ENCODE measurements around the gene URGCP. TPM values are rescaled to one million over a fixed set of nuclear protein-coding genes. Genes with fewer than 3 reads are reported as not detected.
"Not testable (repeated sequence)": the region's sequence is repeated elsewhere in the genome, so short reads cannot be mapped to it uniquely, and the experiment has no call there.

URGCP gene
- total and polyA plus RNA-seq, 9 donors, result 16.1 to 23.6 (median 20.7) TPM

DNA sequence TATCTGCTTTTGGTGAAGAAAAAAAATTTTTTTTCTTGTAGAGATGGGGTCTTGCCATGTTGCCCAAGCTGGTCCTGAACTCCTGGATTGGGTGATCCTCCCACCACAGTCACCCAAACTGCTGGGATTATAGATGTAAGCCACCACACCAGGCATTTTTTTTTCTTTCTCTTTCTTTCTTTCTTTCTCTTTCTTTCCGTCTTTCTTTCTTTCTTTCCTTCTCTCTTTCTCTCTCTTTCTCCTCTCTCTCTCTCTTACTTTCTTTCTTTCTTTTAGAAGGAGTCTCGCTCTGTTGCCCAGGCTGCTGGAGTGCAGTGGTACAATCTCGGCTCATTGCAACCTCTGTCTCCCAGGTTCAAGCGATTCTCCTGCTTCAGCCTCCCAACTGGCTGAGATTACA, 16.3 kb upstream of the URGCP start:
- H3K9me3 ChIP-seq (replicated peaks; ENCODE audit: control insufficient read depth, low read depth, low read length), result no peaks in the 10 kb centered on the region
- no CpG with 5 or more reads among the region's 4 CpGs for WGBS (ENCODE audit: insufficient coverage)
- H3K4me1 ChIP-seq (ENCODE audit: control insufficient read depth, insufficient read depth, low read length), result peaks cover 5% of the 10 kb centered on the region
- DNase-seq, result no peak
- peaks cover 3% of the 10 kb centered on the region for H3K36me3 ChIP-seq (ENCODE audit: control insufficient read depth, insufficient read depth, low read length)
- H3K27ac ChIP-seq (ENCODE audit: low read length), result no peak overlapping the region
- no peak overlapping the region for H3K4me3 ChIP-seq (ENCODE audit: low read length)
- H3K27me3 ChIP-seq (ENCODE audit: control insufficient read depth, insufficient read depth, low read length), result no peaks in the 10 kb centered on the region

DNA sequence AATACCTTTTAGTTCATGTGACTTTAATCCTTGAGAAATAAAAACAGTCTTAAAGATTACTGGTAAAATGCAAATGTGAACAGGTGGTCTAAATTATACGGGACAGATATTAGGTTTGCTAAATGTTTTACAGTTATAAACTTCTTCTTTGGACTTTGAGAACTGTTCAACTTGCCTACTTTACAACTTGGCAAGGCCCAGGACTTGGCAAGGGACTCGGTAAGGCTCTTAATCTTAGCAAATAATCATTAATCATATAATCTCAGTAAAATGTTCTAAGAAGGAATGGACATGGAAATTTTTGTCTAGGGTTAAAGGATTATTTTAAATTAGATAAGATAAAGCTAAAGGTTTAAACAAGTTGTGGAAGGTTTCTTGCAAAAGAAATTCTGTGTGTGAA, 15.0 kb upstream of the URGCP start:
- WGBS (ENCODE audit: insufficient coverage), result no CpG with 5 or more reads among the region's 2 CpGs
- no peaks in the 10 kb centered on the region for H3K9me3 ChIP-seq (replicated peaks; ENCODE audit: control insufficient read depth, low read depth, low read length)
- no peak for DNase-seq

DNA sequence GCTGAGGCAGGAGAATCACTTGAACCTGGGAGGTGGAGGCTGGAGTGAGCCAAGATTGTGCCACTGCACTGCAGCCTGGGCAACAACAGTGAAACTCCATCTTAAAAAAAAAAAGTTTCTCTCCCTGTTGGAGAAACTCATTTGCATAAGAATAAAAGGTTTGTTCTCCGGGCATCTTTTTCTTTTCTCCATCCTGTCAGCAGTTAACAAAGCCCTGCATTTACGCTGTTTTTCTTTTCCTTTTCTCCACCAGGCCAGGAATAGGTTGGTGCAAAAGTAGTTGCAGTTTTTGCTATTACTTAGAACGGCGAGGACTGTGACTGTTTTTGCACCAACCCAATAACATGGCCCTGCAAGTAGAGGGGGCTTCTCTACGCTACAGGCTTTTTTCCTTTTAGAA, 9.5 kb upstream of the URGCP start:
- H3K27ac ChIP-seq (ENCODE audit: low read length), result no peak overlapping the region
- H3K4me1 ChIP-seq (ENCODE audit: control insufficient read depth, insufficient read depth, low read length), result peaks cover 3% of the 10 kb centered on the region
- no peaks in the 10 kb centered on the region for H3K9me3 ChIP-seq (replicated peaks; ENCODE audit: control insufficient read depth, low read depth, low read length)
- peaks cover 3% of the 10 kb centered on the region for H3K36me3 ChIP-seq (ENCODE audit: control insufficient read depth, insufficient read depth, low read length)
- no CpG with 5 or more reads among the region's 5 CpGs for WGBS (ENCODE audit: insufficient coverage)
- no peaks in the 10 kb centered on the region for H3K27me3 ChIP-seq (ENCODE audit: control insufficient read depth, insufficient read depth, low read length)
- no peak for DNase-seq
- no peak overlapping the region for H3K4me3 ChIP-seq (ENCODE audit: low read length)

More for the DNA sequence above, 15.0 kb upstream of the URGCP start:
- peaks cover 2% of the 10 kb centered on the region for H3K4me1 ChIP-seq (ENCODE audit: control insufficient read depth, insufficient read depth, low read length)
- H3K27me3 ChIP-seq (ENCODE audit: control insufficient read depth, insufficient read depth, low read length), result no peaks in the 10 kb centered on the region
- H3K4me3 ChIP-seq (ENCODE audit: low read length), result no peak overlapping the region
- no peak overlapping the region for H3K27ac ChIP-seq (ENCODE audit: low read length)
- H3K36me3 ChIP-seq (ENCODE audit: control insufficient read depth, insufficient read depth, low read length), result peaks cover 3% of the 10 kb centered on the region

DNA sequence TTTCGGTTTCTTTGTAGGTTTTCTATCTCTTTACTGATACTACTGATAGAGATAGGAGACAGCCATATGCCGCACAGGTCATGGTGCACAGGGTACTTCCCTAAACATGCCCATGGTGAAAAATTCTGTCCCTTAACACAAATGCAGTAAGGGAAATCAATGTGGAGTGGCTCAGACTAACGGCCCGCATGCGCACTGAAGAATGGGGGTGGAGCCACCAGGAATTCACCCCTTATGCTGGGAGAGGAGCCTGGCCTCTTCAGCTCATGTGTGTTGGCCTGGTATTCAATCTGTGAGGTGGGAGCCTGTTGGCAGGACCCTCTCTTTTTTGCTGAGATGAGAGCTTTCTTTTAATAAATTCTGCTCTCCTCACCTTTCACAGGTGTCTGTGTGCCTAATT, 8.4 kb upstream of the URGCP start:
- DNase-seq, result no peak
- Histone ChIP-seq H3K27me3 (ENCODE audit: control insufficient read depth, insufficient read depth, low read length) (no peaks in the 10 kb centered on the region), H3K4me3 (ENCODE audit: low read length) (no peak overlapping the region), H3K4me1 (ENCODE audit: control insufficient read depth, insufficient read depth, low read length) (peaks cover 3% of the 10 kb centered on the region), H3K9me3 (replicated peaks; ENCODE audit: control insufficient read depth, low read depth, low read length) (no peaks in the 10 kb centered on the region), H3K27ac (ENCODE audit: low read length) (no peak overlapping the region), H3K36me3 (ENCODE audit: control insufficient read depth, insufficient read depth, low read length) (peaks cover 3% of the 10 kb centered on the region)
- WGBS (ENCODE audit: insufficient coverage), result 100% methylated on average over 1 of the region's 5 CpGs

DNA sequence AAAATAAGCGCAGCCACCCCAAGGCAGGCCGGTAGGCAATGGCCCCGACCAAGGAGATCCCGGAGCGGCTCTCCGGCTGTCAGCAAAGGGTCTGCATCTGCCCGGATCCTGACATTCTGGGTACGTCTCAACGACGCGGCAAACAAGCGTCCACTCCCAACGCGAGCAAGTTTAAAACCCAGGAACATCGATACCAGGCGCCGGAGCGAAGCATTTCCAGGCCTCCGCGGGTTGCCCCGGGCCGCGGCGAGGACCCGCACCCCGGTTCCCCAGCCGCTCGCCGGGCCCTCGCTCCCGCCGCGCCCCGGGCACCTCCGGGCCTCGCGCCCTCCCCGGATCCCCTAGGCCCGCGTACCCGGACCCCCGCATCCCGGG, 453 bp downstream of the URGCP start:
- H3K4me3 ChIP-seq (ENCODE audit: low read length), result peak overlapping the region; percentile 69
- H3K9me3 ChIP-seq (replicated peaks; ENCODE audit: control insufficient read depth, low read depth, low read length), result no peaks in the 10 kb centered on the region
- peak overlapping the region; percentile 91 for H3K27ac ChIP-seq (ENCODE audit: low read length)
- under 1% methylated on average over 37 of the region's 43 CpGs for WGBS (ENCODE audit: insufficient coverage)
- H3K27me3 ChIP-seq (ENCODE audit: control insufficient read depth, insufficient read depth, low read length), result no peaks in the 10 kb centered on the region
- DNase-seq, result peak; percentile 62
- H3K4me1 ChIP-seq (ENCODE audit: control insufficient read depth, insufficient read depth, low read length), result peaks cover 11% of the 10 kb centered on the region
- H3K36me3 ChIP-seq (ENCODE audit: control insufficient read depth, insufficient read depth, low read length), result peaks cover 4% of the 10 kb centered on the region

DNA sequence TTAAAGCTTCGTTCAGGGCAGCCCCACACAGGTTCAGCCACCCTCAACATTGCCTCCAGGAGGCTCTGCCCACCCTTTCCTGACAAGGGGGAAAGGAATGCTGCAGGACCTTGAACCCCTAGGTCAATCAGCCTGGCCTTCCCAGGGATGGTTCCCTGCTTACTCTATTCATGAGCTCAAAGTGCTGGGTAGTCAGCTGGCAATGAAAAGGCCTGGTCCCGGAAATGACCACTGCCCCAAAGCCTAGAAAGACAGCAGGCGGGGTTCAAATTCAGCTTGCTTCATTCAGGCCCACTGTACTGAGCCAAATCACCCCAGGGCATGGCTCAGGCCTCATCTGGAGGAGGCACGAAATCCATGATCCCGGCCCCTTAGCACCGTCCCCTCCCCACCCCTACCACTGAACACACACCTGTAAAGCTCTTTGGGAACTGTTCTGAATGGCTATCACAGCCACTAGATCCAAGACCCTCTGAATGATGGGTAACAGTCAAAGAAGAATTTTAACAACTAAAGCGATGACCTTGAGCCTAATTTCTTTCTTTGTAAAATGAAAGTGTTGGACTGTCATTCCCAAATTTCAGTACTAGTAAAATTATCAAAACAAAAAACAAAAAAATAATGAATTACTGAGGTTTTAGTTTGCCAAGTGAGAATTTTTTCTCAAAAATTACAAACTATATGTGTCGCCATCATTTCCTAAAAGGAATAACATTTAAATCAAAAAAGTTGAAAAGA, 1.0 kb downstream of the URGCP start:
- Histone ChIP-seq H3K4me1 (ENCODE audit: control insufficient read depth, insufficient read depth, low read length) (peaks cover 11% of the 10 kb centered on the region), H3K36me3 (ENCODE audit: control insufficient read depth, insufficient read depth, low read length) (peaks cover 4% of the 10 kb centered on the region), H3K4me3 (ENCODE audit: low read length) (peak overlapping the region; percentile 69), H3K9me3 (replicated peaks; ENCODE audit: control insufficient read depth, low read depth, low read length) (no peaks in the 10 kb centered on the region), H3K27me3 (ENCODE audit: control insufficient read depth, insufficient read depth, low read length) (no peaks in the 10 kb centered on the region), H3K27ac (ENCODE audit: low read length) (peak overlapping the region; percentile 91)
- WGBS (ENCODE audit: insufficient coverage), result 60% methylated on average over 1 of the region's 8 CpGs
- peak; percentile 13 for DNase-seq

DNA sequence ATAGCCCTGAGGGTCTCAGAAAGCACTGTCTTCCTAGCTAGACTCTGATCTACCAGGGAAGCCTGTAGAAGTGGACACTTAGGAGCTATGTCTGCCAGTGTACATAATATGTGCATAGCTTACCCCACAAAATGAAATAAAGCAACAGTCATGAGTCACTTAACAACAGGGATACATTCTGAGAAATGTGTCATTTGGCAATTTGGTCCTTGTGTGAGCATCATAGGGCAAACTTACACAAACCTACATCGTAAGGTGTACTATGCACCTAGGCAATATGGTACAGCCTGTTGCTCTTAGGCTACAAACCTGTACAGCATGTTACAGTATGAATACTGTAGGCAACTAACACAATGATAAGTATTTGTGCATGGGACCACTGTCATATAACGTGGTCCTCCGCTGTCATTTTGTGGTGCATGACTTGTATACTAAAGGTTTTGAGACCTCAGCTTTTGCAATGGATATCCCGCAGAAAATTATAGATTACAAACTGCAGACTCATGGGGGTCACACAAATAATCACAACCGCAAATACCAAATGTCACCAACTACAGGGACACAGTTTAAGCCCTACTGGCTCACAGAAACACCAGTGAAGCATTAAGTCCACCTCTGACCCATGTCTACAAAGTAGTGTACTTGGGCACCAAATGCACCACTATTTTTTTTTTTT, 1.7 kb downstream of the URGCP start:
- Histone ChIP-seq H3K4me1 (ENCODE audit: control insufficient read depth, insufficient read depth, low read length) (peaks cover 11% of the 10 kb centered on the region), H3K9me3 (replicated peaks; ENCODE audit: control insufficient read depth, low read depth, low read length) (no peaks in the 10 kb centered on the region), H3K36me3 (ENCODE audit: control insufficient read depth, insufficient read depth, low read length) (peaks cover 4% of the 10 kb centered on the region), H3K27ac (ENCODE audit: low read length) (no peak overlapping the region), H3K27me3 (ENCODE audit: control insufficient read depth, insufficient read depth, low read length) (no peaks in the 10 kb centered on the region), H3K4me3 (ENCODE audit: low read length) (no peak overlapping the region)
- 88% methylated on average over 1 of the region's 5 CpGs for WGBS (ENCODE audit: insufficient coverage)
- no peak for DNase-seq

DNA sequence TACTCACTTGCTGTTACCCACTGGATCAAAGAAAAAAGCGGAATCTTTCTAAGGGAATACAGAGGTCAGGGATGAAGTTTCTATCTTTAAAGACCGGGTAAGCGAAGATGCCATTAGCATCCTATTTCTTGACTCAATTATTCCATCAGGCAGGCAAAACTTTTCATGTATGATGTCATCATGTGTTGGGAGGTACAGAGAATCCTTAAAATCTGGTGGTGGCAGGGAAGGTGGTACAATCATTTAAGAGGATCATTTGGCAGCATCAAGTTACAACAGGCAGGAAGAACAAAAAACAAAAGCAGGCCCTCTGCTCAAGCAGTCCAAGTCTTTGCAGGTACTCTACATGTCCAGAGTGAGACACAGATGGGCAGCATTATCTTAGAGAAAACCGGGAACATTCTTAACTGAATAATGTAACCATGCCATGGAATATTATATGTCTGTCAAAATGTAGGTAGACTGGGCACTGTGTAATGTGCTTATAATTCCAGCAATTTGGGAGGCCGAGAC, 3.8 kb downstream of the URGCP start:
- Histone ChIP-seq H3K27ac (ENCODE audit: low read length) (no peak overlapping the region), H3K9me3 (replicated peaks; ENCODE audit: control insufficient read depth, low read depth, low read length) (no peaks in the 10 kb centered on the region), H3K27me3 (ENCODE audit: control insufficient read depth, insufficient read depth, low read length) (no peaks in the 10 kb centered on the region), H3K4me3 (ENCODE audit: low read length) (no peak overlapping the region), H3K4me1 (ENCODE audit: control insufficient read depth, insufficient read depth, low read length) (peaks cover 11% of the 10 kb centered on the region), H3K36me3 (ENCODE audit: control insufficient read depth, insufficient read depth, low read length) (peaks cover 7% of the 10 kb centered on the region)
- DNase-seq, result no peak
- no CpG with 5 or more reads among the region's 5 CpGs for whole genome bisulfite sequencing (ENCODE audit: insufficient coverage)

DNA sequence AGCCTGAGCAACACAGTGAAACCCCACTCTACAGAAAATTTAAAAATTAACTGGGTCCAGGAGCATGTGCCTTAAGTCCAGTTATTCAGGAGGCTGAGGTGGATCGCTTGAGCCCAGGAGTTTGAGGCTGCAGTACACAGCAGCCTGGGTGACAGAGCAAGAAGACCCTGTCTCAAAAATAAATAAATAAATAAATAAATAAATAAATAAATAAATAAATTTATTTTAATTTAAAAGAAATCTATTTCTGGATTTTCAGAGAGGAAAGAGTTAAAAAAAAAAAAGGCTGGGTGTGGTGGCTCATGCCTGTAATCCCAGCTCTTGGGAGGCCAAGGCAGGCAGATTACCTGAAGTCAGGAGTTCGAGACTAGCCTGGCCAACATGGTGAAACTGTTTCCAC, 7.8 kb downstream of the URGCP start:
- not testable (repeated sequence) for H3K4me3 ChIP-seq (ENCODE audit: low read length); H3K27ac ChIP-seq (ENCODE audit: low read length); H3K4me1 ChIP-seq (ENCODE audit: control insufficient read depth, insufficient read depth, low read length); H3K36me3 ChIP-seq (ENCODE audit: control insufficient read depth, insufficient read depth, low read length); DNase-seq; H3K27me3 ChIP-seq (ENCODE audit: control insufficient read depth, insufficient read depth, low read length); H3K9me3 ChIP-seq (replicated peaks; ENCODE audit: control insufficient read depth, low read depth, low read length)
- 100% methylated on average over 1 of the region's 2 CpGs for WGBS (ENCODE audit: insufficient coverage)

DNA sequence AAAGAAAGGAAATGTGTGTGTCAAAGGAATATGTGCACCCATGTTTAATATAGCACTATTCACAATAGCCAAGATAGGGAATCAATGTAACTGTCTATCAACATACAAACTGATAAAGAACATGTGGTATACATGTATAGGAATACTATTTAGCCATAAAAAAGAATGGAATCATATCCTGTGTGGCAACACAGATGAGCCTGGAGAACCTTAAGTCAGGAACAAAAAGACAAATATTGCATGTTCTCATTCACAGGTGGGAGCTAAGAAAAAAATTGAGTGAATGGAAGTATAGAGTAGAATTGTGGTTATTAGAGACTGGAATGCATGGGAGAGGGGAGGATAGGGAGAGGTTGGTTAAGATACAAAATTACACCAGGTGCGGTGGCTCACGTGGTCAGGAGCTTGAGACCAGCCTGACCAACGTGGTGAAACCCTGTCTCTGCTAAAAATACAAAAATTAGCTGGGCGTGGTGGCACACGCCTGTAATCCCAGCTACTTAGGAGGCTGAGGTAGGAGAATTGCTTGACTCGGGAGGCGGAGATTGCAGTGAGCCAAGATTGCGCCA, 10.5 kb downstream of the URGCP start:
- no peaks in the 10 kb centered on the region for H3K27me3 ChIP-seq (ENCODE audit: control insufficient read depth, insufficient read depth, low read length)

More for the DNA sequence above, 10.5 kb downstream of the URGCP start:
- Histone ChIP-seq H3K27ac (ENCODE audit: low read length) (no peak overlapping the region), H3K36me3 (ENCODE audit: control insufficient read depth, insufficient read depth, low read length) (peaks cover 7% of the 10 kb centered on the region), H3K4me1 (ENCODE audit: control insufficient read depth, insufficient read depth, low read length) (no peaks in the 10 kb centered on the region), H3K4me3 (ENCODE audit: low read length) (no peak overlapping the region), H3K9me3 (replicated peaks; ENCODE audit: control insufficient read depth, low read depth, low read length) (no peaks in the 10 kb centered on the region)
- 80% methylated on average over 1 of the region's 8 CpGs for WGBS (ENCODE audit: insufficient coverage)
- no peak for DNase-seq
